Measurements from ENCODE around the gene PSMB2.
A peak's percentile ranks its signal among the peaks of the same experiment; 100 is the strongest.

PSMB2 gene

DNA sequence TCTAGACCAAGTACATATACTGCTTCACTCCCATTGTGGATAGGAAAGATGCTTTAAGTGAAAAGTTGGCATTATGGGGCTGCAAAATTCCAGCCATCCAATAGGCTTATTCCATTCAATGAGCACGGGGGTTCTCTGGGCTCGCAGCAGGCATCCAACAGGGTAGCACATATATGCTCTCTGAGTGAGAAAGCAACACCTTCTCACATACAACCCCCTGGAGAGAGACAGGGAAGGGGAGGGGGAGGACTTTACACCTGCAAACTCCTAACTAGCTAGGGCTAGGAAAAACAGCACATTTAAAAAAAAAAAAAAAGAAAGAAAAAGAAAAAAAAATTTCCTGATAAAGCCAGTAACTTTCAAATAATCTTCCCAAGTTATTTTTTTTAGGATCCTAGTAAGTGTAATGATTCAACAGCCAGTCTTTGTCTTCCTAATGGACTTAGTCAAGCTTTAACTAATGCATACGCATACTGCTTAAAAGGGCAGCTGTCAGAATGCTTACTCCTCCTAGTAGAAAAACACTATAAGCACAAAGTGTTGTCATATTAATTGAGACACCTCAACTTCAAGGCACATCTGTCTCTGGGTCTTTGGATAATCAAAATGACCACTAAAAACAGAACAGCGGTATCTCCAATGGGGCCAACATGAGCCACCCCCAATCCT lies 18.7 kb downstream of the PSMB2 start:
- Mint-ChIP-seq H3K36me3 (ENCODE audit: low read depth) (peaks cover 40% of the 10 kb centered on the region), H3K4me3 (no peak overlapping the region), H3K9me3 (no peaks in the 10 kb centered on the region), H3K27me3 (ENCODE audit: low read depth) (no peaks in the 10 kb centered on the region), H3K4me1 (no peaks in the 10 kb centered on the region), H3K27ac (no peak overlapping the region)
- TF ChIP-seq, protein P1, sequence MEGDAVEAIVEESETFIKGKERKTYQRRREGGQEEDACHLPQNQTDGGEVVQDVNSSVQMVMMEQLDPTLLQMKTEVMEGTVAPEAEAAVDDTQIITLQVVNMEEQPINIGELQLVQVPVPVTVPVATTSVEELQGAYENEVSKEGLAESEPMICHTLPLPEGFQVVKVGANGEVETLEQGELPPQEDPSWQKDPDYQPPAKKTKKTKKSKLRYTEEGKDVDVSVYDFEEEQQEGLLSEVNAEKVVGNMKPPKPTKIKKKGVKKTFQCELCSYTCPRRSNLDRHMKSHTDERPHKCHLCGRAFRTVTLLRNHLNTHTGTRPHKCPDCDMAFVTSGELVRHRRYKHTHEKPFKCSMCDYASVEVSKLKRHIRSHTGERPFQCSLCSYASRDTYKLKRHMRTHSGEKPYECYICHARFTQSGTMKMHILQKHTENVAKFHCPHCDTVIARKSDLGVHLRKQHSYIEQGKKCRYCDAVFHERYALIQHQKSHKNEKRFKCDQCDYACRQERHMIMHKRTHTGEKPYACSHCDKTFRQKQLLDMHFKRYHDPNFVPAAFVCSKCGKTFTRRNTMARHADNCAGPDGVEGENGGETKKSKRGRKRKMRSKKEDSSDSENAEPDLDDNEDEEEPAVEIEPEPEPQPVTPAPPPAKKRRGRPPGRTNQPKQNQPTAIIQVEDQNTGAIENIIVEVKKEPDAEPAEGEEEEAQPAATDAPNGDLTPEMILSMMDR (IDR thresholded peaks at IDR 0.05; ENCODE audit: unreplicated experiment in 3 of 3) = no peak

DNA sequence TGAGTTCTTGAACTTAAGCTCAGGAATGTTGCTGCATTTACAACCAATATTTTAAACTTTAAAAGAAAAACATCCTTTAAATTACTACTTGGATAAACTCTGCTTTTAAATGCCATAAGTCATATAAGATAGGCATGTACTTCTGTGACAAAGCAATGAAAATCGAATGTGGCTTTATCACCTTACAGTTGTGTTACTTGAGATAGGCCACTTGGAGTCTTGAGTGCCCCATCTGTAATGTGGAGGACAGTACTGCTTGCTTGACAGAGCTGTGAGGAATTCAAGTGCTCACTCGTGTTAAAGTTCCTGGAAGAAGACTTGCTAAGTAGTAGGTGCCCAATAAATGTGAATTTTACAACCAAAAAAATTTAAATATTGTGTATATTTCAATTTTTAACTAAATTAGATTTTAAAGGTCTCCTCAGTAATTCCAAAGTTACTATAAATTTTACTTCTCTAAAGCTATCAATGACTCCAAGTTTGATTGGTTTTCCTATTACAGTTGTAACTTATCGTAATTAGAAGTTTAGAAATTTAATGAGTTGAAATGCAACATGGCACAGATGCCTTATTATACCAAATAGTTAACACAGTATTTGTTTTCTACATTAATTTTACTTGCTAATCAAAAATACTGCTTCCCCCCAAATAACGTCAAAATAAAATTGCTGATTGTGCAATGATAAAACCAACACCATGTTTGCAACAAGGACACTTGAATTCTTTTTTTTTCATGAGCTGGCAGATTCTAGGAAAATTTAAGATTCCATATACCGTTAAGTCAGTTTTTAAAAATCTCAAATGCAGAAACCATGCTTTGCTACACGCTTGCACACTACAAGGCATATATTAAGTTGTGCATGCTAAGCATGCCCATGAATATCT lies 21.8 kb downstream of the PSMB2 start:
- peaks cover 35% of the 10 kb centered on the region for H3K36me3 Mint-ChIP-seq (ENCODE audit: low read depth)
- no peak overlapping the region for H3K4me3 Mint-ChIP-seq
- TF ChIP-seq, protein P1 (IDR thresholded peaks at IDR 0.05; ENCODE audit: unreplicated experiment in 3 of 3) = no peak
- no peaks in the 10 kb centered on the region for H3K9me3 Mint-ChIP-seq
- H3K27ac Mint-ChIP-seq = no peak overlapping the region
- no peaks in the 10 kb centered on the region for H3K27me3 Mint-ChIP-seq (ENCODE audit: low read depth)
- H3K4me1 Mint-ChIP-seq = no peaks in the 10 kb centered on the region

DNA sequence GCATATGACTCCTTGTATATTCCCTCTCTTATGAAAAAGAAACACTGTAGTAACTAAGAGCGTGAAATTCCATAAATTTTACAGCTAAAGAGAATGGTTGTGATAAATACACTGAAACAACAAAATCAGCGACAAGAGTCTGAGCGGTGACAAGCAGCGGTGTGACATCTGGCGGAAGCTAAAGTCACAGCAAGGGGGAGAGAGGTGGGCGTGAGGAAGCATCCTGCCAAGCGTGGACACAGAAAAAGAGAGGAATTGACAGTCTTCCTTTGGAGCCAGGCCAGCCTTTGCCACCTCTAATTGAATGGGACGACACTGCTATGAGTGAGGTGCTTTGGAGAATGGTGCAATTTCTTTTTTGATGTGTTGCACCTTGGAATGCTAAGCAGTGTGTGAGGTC lies 25.9 kb downstream of the PSMB2 start:
- Mint-ChIP-seq H3K27me3 (ENCODE audit: low read depth) (no peaks in the 10 kb centered on the region), H3K27ac (no peak overlapping the region), H3K9me3 (no peaks in the 10 kb centered on the region), H3K4me3 (no peak overlapping the region), H3K36me3 (ENCODE audit: low read depth) (peaks cover 41% of the 10 kb centered on the region), H3K4me1 (no peaks in the 10 kb centered on the region)
- TF ChIP-seq, protein P1 (IDR thresholded peaks at IDR 0.05; ENCODE audit: unreplicated experiment in 3 of 3) = no peak

DNA sequence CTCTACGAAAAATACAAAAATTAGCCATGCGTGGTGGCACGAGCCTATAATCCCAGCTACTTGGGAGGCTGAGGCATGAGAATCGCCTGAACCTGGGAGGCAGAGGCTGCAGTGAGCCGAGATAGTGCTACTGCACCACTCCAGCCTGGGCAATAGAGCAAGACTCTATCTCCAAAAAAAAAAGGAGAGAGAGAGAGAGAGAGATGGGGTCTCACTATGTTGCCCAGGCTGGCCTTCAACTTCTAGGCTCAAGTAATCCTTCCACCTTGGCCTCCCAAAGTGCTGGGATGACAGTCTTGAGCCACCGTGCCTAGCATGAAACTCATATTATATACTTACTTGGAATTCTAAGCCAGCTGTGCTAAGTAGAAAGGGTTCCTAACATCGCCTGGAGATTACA lies 29.7 kb downstream of the PSMB2 start:
- H3K9me3 Mint-ChIP-seq = peaks cover 6% of the 10 kb centered on the region

DNA sequence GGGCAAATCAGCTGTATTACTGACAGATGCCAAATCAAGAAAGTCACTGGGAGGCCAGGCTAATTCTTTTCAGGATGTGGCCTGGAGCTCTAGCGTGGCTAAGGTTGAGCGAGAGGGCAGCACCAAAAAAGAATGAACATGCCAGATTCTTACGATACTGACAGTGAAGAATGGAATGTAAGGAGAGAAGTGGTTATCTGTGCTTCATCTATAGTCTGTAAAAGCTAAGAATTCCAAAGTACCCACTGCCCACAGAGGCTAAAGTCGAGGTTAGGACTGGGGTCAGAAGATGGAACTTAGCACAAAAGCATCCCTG lies 35.5 kb downstream of the PSMB2 start:
- H3K27ac Mint-ChIP-seq = peak overlapping the region in 2 of 3 experiments; percentile 9 to 61
- peaks cover 7% of the 10 kb centered on the region for H3K9me3 Mint-ChIP-seq
- H3K36me3 Mint-ChIP-seq (ENCODE audit: low read depth) = peaks cover 70% of the 10 kb centered on the region
- peaks cover 14% of the 10 kb centered on the region for H3K4me1 Mint-ChIP-seq
- TF ChIP-seq, protein P1 (IDR thresholded peaks at IDR 0.05; ENCODE audit: unreplicated experiment in 3 of 3) = no peak
- H3K27me3 Mint-ChIP-seq (ENCODE audit: low read depth) = no peaks in the 10 kb centered on the region
- H3K4me3 Mint-ChIP-seq = no peak overlapping the region

More for the DNA sequence above, 29.7 kb downstream of the PSMB2 start:
- H3K27me3 Mint-ChIP-seq (ENCODE audit: low read depth) = no peaks in the 10 kb centered on the region
- peaks cover 49% of the 10 kb centered on the region for H3K36me3 Mint-ChIP-seq (ENCODE audit: low read depth)
- TF ChIP-seq, protein P1 (IDR thresholded peaks at IDR 0.05; ENCODE audit: unreplicated experiment in 3 of 3) = no peak
- H3K4me1 Mint-ChIP-seq = no peaks in the 10 kb centered on the region
- no peak overlapping the region for H3K4me3 Mint-ChIP-seq
- H3K27ac Mint-ChIP-seq = no peak overlapping the region

Data from nephron (organoid).